ENCODE results near the gene PCSK6.

Gene PCSK6

DNA sequence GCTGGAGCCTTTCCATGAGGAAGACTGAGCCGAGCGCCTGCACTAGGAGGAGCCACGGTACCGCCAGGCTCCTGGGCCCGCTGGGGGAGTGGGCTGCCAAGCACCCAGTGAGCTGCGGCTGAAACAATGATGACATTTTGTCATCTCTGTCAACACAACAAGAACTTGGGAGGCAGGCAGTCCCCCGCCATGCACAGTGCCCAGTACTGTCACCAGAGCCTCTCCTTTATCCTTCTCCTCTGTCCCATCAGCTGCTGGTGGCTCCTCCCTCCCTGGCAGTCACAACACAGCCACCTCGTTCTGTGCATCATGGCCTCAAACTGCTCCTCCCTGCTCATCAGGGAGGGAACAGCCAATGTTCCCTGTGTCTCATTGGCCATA lies 34.0 kb upstream of the PCSK6 start:
- no peak overlapping the region for H3K4me3 ChIP-seq (ENCODE audit: insufficient read depth, low read length, poor library complexity, severe bottlenecking)
- H3K27ac ChIP-seq (ENCODE audit: low read depth, low read length): no peak overlapping the region
- H3K36me3 ChIP-seq (ENCODE audit: low read length): no peaks in the 10 kb centered on the region
- no peak for TF ChIP-seq EZH2phosphoT487 (conservative IDR thresholded peaks at IDR 0.05; ENCODE audit: low read length)
- TF ChIP-seq, protein P1, sequence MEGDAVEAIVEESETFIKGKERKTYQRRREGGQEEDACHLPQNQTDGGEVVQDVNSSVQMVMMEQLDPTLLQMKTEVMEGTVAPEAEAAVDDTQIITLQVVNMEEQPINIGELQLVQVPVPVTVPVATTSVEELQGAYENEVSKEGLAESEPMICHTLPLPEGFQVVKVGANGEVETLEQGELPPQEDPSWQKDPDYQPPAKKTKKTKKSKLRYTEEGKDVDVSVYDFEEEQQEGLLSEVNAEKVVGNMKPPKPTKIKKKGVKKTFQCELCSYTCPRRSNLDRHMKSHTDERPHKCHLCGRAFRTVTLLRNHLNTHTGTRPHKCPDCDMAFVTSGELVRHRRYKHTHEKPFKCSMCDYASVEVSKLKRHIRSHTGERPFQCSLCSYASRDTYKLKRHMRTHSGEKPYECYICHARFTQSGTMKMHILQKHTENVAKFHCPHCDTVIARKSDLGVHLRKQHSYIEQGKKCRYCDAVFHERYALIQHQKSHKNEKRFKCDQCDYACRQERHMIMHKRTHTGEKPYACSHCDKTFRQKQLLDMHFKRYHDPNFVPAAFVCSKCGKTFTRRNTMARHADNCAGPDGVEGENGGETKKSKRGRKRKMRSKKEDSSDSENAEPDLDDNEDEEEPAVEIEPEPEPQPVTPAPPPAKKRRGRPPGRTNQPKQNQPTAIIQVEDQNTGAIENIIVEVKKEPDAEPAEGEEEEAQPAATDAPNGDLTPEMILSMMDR (IDR thresholded peaks at IDR 0.05; ENCODE audit: insufficient read depth, low read length, poor library complexity, severe bottlenecking): no peak
- no peaks in the 10 kb centered on the region for H3K79me2 ChIP-seq (ENCODE audit: insufficient read depth, low read length)
- H3K9me3 ChIP-seq (ENCODE audit: insufficient read depth, low read length): peaks cover under 1% of the 10 kb centered on the region; the same call in 1 of the 2 replicates
- H3K9me2 ChIP-seq (replicated peaks; ENCODE audit: insufficient read depth, low read length): no peaks in the 10 kb centered on the region
- no peaks in the 10 kb centered on the region for H3F3A ChIP-seq (ENCODE audit: insufficient read depth)
- no peak overlapping the region for H3K9ac ChIP-seq (ENCODE audit: low read length)
- H3K4me2 ChIP-seq (ENCODE audit: low read depth, low read length, poor library complexity, severe bottlenecking): no peak overlapping the region
- H2AFZ ChIP-seq (ENCODE audit: low read depth, low read length, severe bottlenecking): no peak overlapping the region
- H3K27me3 ChIP-seq (ENCODE audit: low read length): no peaks in the 10 kb centered on the region; the same call in 1 of the 2 replicates
- no peaks in the 10 kb centered on the region for H4K20me1 ChIP-seq (ENCODE audit: low read depth, low read length)

DNA sequence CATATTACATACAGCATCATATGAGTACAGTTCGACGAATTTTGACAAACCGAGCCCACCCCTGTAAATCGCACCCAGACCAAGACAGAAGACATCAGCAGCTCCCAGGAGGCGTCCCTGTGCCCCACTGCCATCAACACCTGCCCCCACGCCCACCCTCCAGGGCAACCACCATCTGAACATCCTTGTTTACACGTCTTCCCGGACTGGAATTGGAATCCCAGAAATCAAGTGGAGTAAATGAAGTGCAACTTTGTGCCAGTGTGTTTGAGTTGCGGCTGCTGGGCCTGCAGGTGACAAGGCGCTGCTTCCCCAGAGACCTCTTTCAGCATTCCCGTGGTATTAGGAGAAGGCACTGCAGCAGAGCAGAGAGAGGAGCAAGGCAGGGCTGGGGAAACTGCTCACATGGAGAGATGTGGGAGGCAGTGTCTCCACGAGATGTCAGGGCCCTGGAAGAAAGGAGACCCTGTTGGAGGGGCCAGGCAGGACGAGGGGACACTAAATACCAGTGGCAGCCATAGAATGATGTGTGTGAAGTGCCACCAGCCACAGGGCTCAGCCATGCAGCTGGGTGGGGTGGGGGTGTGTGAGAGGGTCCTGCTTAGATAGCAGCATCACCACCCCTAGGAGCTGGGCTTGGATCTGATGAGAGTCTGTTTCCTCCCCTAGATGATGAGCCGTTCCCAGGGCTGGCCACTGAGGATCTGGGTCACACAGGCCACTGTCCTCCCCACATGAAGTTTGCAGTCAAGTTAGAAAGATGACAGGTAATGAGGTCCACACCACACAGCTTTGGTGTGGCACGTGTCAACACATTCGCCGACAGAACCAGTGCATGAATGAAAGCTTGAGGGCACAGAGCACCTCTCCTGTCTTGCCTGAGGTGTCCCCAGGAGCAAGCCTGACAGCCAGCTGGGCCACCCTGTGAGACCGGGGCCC lies 33.4 kb upstream of the PCSK6 start:
- H2AFZ ChIP-seq (ENCODE audit: low read depth, low read length, severe bottlenecking): no peak overlapping the region
- peaks cover 7% of the 10 kb centered on the region; the same call in 1 of the 2 replicates for H3K9me3 ChIP-seq (ENCODE audit: insufficient read depth, low read length)
- no peaks in the 10 kb centered on the region for H3K79me2 ChIP-seq (ENCODE audit: insufficient read depth, low read length)
- H3K27ac ChIP-seq (ENCODE audit: low read depth, low read length): no peak overlapping the region
- no peaks in the 10 kb centered on the region for H4K20me1 ChIP-seq (ENCODE audit: low read depth, low read length)
- no peak overlapping the region for H3K4me3 ChIP-seq (ENCODE audit: insufficient read depth, low read length, poor library complexity, severe bottlenecking)
- peaks cover 4% of the 10 kb centered on the region; the same call in 1 of the 2 replicates for H3K36me3 ChIP-seq (ENCODE audit: low read length)
- no peak overlapping the region for H3K9ac ChIP-seq (ENCODE audit: low read length)
- H3K4me2 ChIP-seq (ENCODE audit: low read depth, low read length, poor library complexity, severe bottlenecking): no peak overlapping the region
- H3F3A ChIP-seq (ENCODE audit: insufficient read depth): no peaks in the 10 kb centered on the region
- no peak for TF ChIP-seq EZH2phosphoT487 (conservative IDR thresholded peaks at IDR 0.05; ENCODE audit: low read length)
- TF ChIP-seq, protein P1 (IDR thresholded peaks at IDR 0.05; ENCODE audit: insufficient read depth, low read length, poor library complexity, severe bottlenecking): no peak
- H3K27me3 ChIP-seq (ENCODE audit: low read length): peaks cover 5% of the 10 kb centered on the region; the same call in 1 of the 2 replicates
- H3K9me2 ChIP-seq (replicated peaks; ENCODE audit: insufficient read depth, low read length): no peaks in the 10 kb centered on the region

DNA sequence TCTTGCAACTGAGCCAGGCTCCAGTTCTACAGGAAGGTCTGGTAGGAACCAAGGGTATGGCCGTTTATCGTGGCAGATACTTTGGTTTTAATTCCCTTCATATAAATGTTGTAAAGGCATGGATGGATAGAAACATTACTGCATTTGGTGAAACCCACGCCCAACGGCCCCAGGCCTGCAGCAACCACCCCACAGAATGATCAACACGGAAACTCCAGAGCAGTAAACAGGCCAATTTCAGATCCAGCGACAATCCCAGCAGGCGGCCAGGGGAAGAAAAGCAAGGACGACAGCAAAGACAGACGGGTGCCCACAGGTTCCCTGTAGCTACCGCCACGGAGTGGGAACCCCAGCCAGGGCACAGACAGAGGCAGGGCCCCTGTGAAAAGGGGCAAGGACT lies 32.6 kb upstream of the PCSK6 start:
- Histone ChIP-seq H3K4me3 (ENCODE audit: insufficient read depth, low read length, poor library complexity, severe bottlenecking) (no peak overlapping the region), H3K9ac (ENCODE audit: low read length) (no peak overlapping the region), H3K9me2 (replicated peaks; ENCODE audit: insufficient read depth, low read length) (no peaks in the 10 kb centered on the region), H3K27ac (ENCODE audit: low read depth, low read length) (no peak overlapping the region), H2AFZ (ENCODE audit: low read depth, low read length, severe bottlenecking) (no peak overlapping the region), H3K79me2 (ENCODE audit: insufficient read depth, low read length) (no peaks in the 10 kb centered on the region), H3F3A (ENCODE audit: insufficient read depth) (no peaks in the 10 kb centered on the region), H3K27me3 (ENCODE audit: low read length) (peaks cover 7% of the 10 kb centered on the region; the same call in 1 of the 2 replicates), H3K4me2 (ENCODE audit: low read depth, low read length, poor library complexity, severe bottlenecking) (no peak overlapping the region), H3K36me3 (ENCODE audit: low read length) (peaks cover 4% of the 10 kb centered on the region; the same call in 1 of the 2 replicates), H4K20me1 (ENCODE audit: low read depth, low read length) (no peaks in the 10 kb centered on the region), H3K9me3 (ENCODE audit: insufficient read depth, low read length) (peaks cover 13% of the 10 kb centered on the region; the same call in 1 of the 2 replicates)
- TF ChIP-seq EZH2phosphoT487 (conservative IDR thresholded peaks at IDR 0.05; ENCODE audit: low read length): no peak
- TF ChIP-seq, protein P1 (IDR thresholded peaks at IDR 0.05; ENCODE audit: insufficient read depth, low read length, poor library complexity, severe bottlenecking): no peak
